ENCODE data around the gene CNIH2.

Gene CNIH2

GRCh38 chr11:66333220-66333877 lies 55.4 kb downstream of the CNIH2 start:
- no peak for DNase-seq

All from NCI-H2081 (cell line).